Loucy (cell line): ENCODE results near the gene LHX2.

Source experiments
- H2AFZ ChIP-seq: fragments of 200-600 bp; sonication (generic); 2 replicates; pipeline ENCODE4 v1.6.0; 2016; ENCODE audit warnings: antibody characterized with exemption, mild to moderate bottlenecking, low read length, moderate library complexity
- H3F3A ChIP-seq: fragments of 200-600 bp; 2 replicates; pipeline ENCODE4 v1.6.0; 2016; ENCODE audit warnings: antibody characterized with exemption, low read depth, mild to moderate bottlenecking
- H3K27me3 ChIP-seq: fragments of 200-600 bp; sonication (generic); 2 replicates; pipeline ENCODE4 v1.6.1; 2014; ENCODE audit warnings: low read length, mild to moderate bottlenecking; ENCODE audit not compliant: insufficient read depth, poor library complexity, severe bottlenecking
- H3K36me3 ChIP-seq: fragments of 200-600 bp; sonication (generic); 2 replicates; pipeline ENCODE4 v1.6.1; 2016; ENCODE audit warnings: low read length; ENCODE audit not compliant: insufficient read depth
- H3K4me1 ChIP-seq: fragments of 200-600 bp; sonication (generic); 2 replicates; pipeline ENCODE4 v1.5.1; 2014; ENCODE audit warnings: low read length, mild to moderate bottlenecking; ENCODE audit not compliant: insufficient read depth, poor library complexity, severe bottlenecking
- H3K4me2 ChIP-seq: fragments of 200-600 bp; sonication (generic); 2 replicates; pipeline ENCODE4 v1.6.0; 2014; ENCODE audit warnings: antibody characterized with exemption, low read length, low read depth, mild to moderate bottlenecking; ENCODE audit not compliant: poor library complexity, severe bottlenecking
- H3K4me3 ChIP-seq: fragments of 200-600 bp; sonication (generic); 2 replicates; pipeline ENCODE4 v1.5.1; 2014; ENCODE audit warnings: low read length, mild to moderate bottlenecking, mixed read lengths; ENCODE audit not compliant: poor library complexity, severe bottlenecking
- H3K79me2 ChIP-seq: fragments of 200-600 bp; sonication (generic); 2 replicates; pipeline ENCODE4 v1.6.1; 2014; ENCODE audit warnings: low read length; ENCODE audit not compliant: insufficient read depth
- H3K9ac ChIP-seq: fragments of 200-600 bp; sonication (generic); 2 replicates; pipeline ENCODE4 v1.6.0; 2014; ENCODE audit warnings: mild to moderate bottlenecking, low read depth, low read length, moderate library complexity; ENCODE audit not compliant: poor library complexity, severe bottlenecking
- H3K9me2 ChIP-seq: fragments of 200-600 bp; sonication (generic); replicated peaks from 2 replicates; pipeline ENCODE4 v1.6.1; 2016; ENCODE audit warnings: low read depth, low read length, mixed read lengths
- H3K9me3 ChIP-seq: fragments of 200-600 bp; sonication (generic); 2 replicates; pipeline ENCODE4 v1.6.1; 2014; ENCODE audit warnings: mild to moderate bottlenecking, antibody characterized with exemption, low read length, low read depth; ENCODE audit not compliant: insufficient read depth
- H4K20me1 ChIP-seq: fragments of 200-600 bp; sonication (generic); 2 replicates; pipeline ENCODE4 v1.6.0; 2014; ENCODE audit warnings: antibody characterized with exemption, low read length, mild to moderate bottlenecking; ENCODE audit not compliant: insufficient read depth, poor library complexity, severe bottlenecking
- CTCF ChIP-seq: fragments of 200-600 bp; sonication (generic); conservative IDR thresholded peaks from 2 replicates; pipeline ENCODE4 v1.5.1; 2014; ENCODE audit warnings: mild to moderate bottlenecking, antibody characterized with exemption, low read length
- EZH2phosphoT487 ChIP-seq: fragments of 200-600 bp; IDR thresholded peaks from 2 replicates; pipeline ENCODE4 v1.6.1; 2018; ENCODE audit warnings: antibody characterized with exemption, mild to moderate bottlenecking, moderate library complexity, borderline replicate concordance

LHX2 gene

GRCh38 chr9:124004593-124004992, 7.0 kb upstream of the LHX2 start:
- Histone ChIP-seq H3F3A (no peaks in the 10 kb centered on the region), H3K27me3 (peaks cover 7% of the 10 kb centered on the region), H3K9me3 (no peaks in the 10 kb centered on the region), H4K20me1 (no peaks in the 10 kb centered on the region), H3K79me2 (no peaks in the 10 kb centered on the region), H3K4me1 (no peaks in the 10 kb centered on the region), H2AFZ (no peak overlapping the region), H3K9ac (no peak overlapping the region), H3K36me3 (no peaks in the 10 kb centered on the region), H3K4me2 (no peak overlapping the region), H3K4me3 (no peak overlapping the region), H3K9me2 (no peaks in the 10 kb centered on the region)
- TF ChIP-seq CTCF (no peak), EZH2phosphoT487 (no peak)

GRCh38 chr9:124005029-124005771, 6.4 kb upstream of the LHX2 start:
- no peak overlapping the region for H3K4me3 ChIP-seq
- H2AFZ ChIP-seq: no peak overlapping the region
- no peak overlapping the region for H3K9ac ChIP-seq
- H4K20me1 ChIP-seq: no peaks in the 10 kb centered on the region
- no peaks in the 10 kb centered on the region for H3K36me3 ChIP-seq
- no peaks in the 10 kb centered on the region for H3K79me2 ChIP-seq
- no peak overlapping the region for H3K4me2 ChIP-seq
- no peaks in the 10 kb centered on the region for H3K4me1 ChIP-seq
- TF ChIP-seq CTCF: no peak
- no peak for TF ChIP-seq EZH2phosphoT487
- no peaks in the 10 kb centered on the region for H3F3A ChIP-seq
- H3K9me3 ChIP-seq: no peaks in the 10 kb centered on the region
- H3K27me3 ChIP-seq: peaks cover 7% of the 10 kb centered on the region
- H3K9me2 ChIP-seq: no peaks in the 10 kb centered on the region

- H3K4me3 ChIP-seq: no peak overlapping the region
- peaks cover 5% of the 10 kb centered on the region for H3K27me3 ChIP-seq
- H2AFZ ChIP-seq: no peak overlapping the region
- H3K9ac ChIP-seq: no peak overlapping the region
- H4K20me1 ChIP-seq: no peaks in the 10 kb centered on the region
- TF ChIP-seq EZH2phosphoT487: no peak
- TF ChIP-seq CTCF: no peak
- no peaks in the 10 kb centered on the region for H3F3A ChIP-seq
- no peak overlapping the region for H3K4me2 ChIP-seq
- no peaks in the 10 kb centered on the region for H3K9me2 ChIP-seq
- no peaks in the 10 kb centered on the region for H3K79me2 ChIP-seq
- H3K9me3 ChIP-seq: no peaks in the 10 kb centered on the region
- H3K4me1 ChIP-seq: no peaks in the 10 kb centered on the region
- H3K36me3 ChIP-seq: no peaks in the 10 kb centered on the region
These were observed 4.9 kb upstream of the LHX2 start for GRCh38 chr9:124006448-124007361.
